A673 (cell line): ENCODE measurements around the gene UGT1A4. TPM values are rescaled to one million over a fixed set of nuclear protein-coding genes. Genes with fewer than 3 reads are reported as not detected.

ENCODE experiments used
- BruUV-seq: library from RNA; stranded (reverse); fragments of 400-500 nt; replicated peaks from 2 replicates; lab custom pipeline; 2021; lab: Mats Ljungman, UMichigan
- CTCF ChIA-PET: fragments of 300-600 bp; sonication (Branson Sonifier 250); formaldehyde crosslinking; loops from one replicate; lab custom pipeline; 2022; ENCODE audit warnings: antibody characterized with exemption; lab: Charles Lee
- POLR2A ChIA-PET: fragments of 300-600 bp; sonication (Branson Sonifier 250); formaldehyde crosslinking; loops from one replicate; lab custom pipeline; 2022; ENCODE audit warnings: antibody characterized with exemption; ENCODE audit not compliant: low non-redundant PET; lab: Charles Lee
- DNase-seq: peaks from one replicate; pipeline ENCODE4 v3.0.0-alpha.2; 2015; ENCODE audit warnings: low spot score
- H3K27ac ChIP-seq: fragments of 200-600 bp; sonication (generic); 2 replicates; pipeline ENCODE4 v1.5.1; 2016; ENCODE audit warnings: mixed run types, low read depth, mild to moderate bottlenecking, mixed read lengths, antibody characterized with exemption, low read length; ENCODE audit not compliant: poor library complexity, severe bottlenecking
- H3K27me3 ChIP-seq: fragments of 200-600 bp; sonication (generic); replicated peaks from 2 replicates; pipeline ENCODE4 v1.6.1; 2017; ENCODE audit warnings: mixed run types, low read depth, mild to moderate bottlenecking, mixed read lengths, antibody characterized with exemption, low read length; ENCODE audit not compliant: insufficient read depth, poor library complexity
- H3K36me3 ChIP-seq: fragments of 200-600 bp; sonication (generic); 2 replicates; pipeline ENCODE4 v1.6.1; 2016; ENCODE audit warnings: mixed run types, mild to moderate bottlenecking, mixed read lengths, antibody characterized with exemption, low read length; ENCODE audit not compliant: insufficient read depth, poor library complexity, severe bottlenecking
- H3K4me1 ChIP-seq: fragments of 200-600 bp; sonication (generic); 2 replicates; pipeline ENCODE4 v1.6.1; 2017; ENCODE audit warnings: mixed run types, mild to moderate bottlenecking, mixed read lengths, antibody characterized with exemption, low read length; ENCODE audit not compliant: insufficient read depth, poor library complexity, severe bottlenecking
- H3K4me3 ChIP-seq: fragments of 200-600 bp; sonication (generic); 2 replicates; pipeline ENCODE4 v1.5.1; 2016; ENCODE audit warnings: low read depth, mixed run types, mild to moderate bottlenecking, mixed read lengths, low read length; ENCODE audit not compliant: poor library complexity, severe bottlenecking
- H3K9me3 ChIP-seq: fragments of 200-600 bp; sonication (generic); 2 replicates; pipeline ENCODE4 v1.6.1; 2016; ENCODE audit warnings: mixed run types, low read depth, mild to moderate bottlenecking, mixed read lengths, antibody characterized with exemption, low read length; ENCODE audit not compliant: poor library complexity, severe bottlenecking
- CTCF ChIP-seq: fragments of 300-800, 200-600 bp; sonication (generic); conservative IDR thresholded peaks from 2 replicates; pipeline ENCODE4 v1.5.1; 2017; ENCODE audit warnings: low read depth, mild to moderate bottlenecking, antibody characterized with exemption, low read length, moderate library complexity, mixed read lengths
- EZH2 ChIP-seq: fragments of 200-600 bp; sonication (generic); IDR thresholded peaks from 2 replicates; pipeline ENCODE4 v1.6.1; 2017; ENCODE audit warnings: borderline replicate concordance, low read depth, mild to moderate bottlenecking, mixed read lengths, antibody characterized with exemption, low read length; ENCODE audit not compliant: poor library complexity, severe bottlenecking
- intact Hi-C: fragments of 100-400 bp; cut with micrococcal nuclease; formaldehyde crosslinking; loops from one replicate; pipeline ENCODE4 v1.10.0; 2022; ENCODE audit not compliant: unreplicated experiment
- total RNA-seq: library from RNA; stranded (reverse); gene quantifications from 2 replicates; pipeline ENCODE4 v1.2.3, GENCODE V29; 2021

The UGT1A4 gene
- total RNA-seq, 1 experiment from 2014 or later: 0.11 TPM

GRCh38 chr2:233810385-233810784 is 91.8 kb downstream of the UGT1A4 start:
- H3K36me3 ChIP-seq: no peaks in the 10 kb centered on the region
- no peaks in the 10 kb centered on the region for H3K9me3 ChIP-seq
- DNase-seq: no peak
- no peaks in the 10 kb centered on the region for H3K27me3 ChIP-seq
- no TSS peak for BruUV-seq
- H3K27ac ChIP-seq: no peak overlapping the region
- no peak for TF ChIP-seq EZH2
- TF ChIP-seq CTCF: no peak
- H3K4me1 ChIP-seq: no peaks in the 10 kb centered on the region
- ChIA-PET POLR2A (no interaction called here), CTCF (no interaction called here)
- H3K4me3 ChIP-seq: no peak overlapping the region
- intact Hi-C loops: no loop called here

- ChIA-PET POLR2A (no interaction called here), CTCF (no interaction called here)
- H3K9me3 ChIP-seq: no peaks in the 10 kb centered on the region
- H3K27me3 ChIP-seq: no peaks in the 10 kb centered on the region
- no peaks in the 10 kb centered on the region for H3K4me1 ChIP-seq
- TF ChIP-seq EZH2 (no peak), CTCF (no peak)
- no peak for DNase-seq
- H3K27ac ChIP-seq: no peak overlapping the region
- BruUV-seq: no TSS peak
- intact Hi-C loops: no loop called here
- no peak overlapping the region for H3K4me3 ChIP-seq
- no peaks in the 10 kb centered on the region for H3K36me3 ChIP-seq
Measured at GRCh38 chr2:233811087-233811486, 92.6 kb downstream of the UGT1A4 start.

- TF ChIP-seq EZH2 (no peak), CTCF (no peak)
- H3K9me3 ChIP-seq: no peaks in the 10 kb centered on the region
- H3K4me1 ChIP-seq: no peaks in the 10 kb centered on the region
- intact Hi-C loops: no loop called here
- H3K36me3 ChIP-seq: no peaks in the 10 kb centered on the region
- CTCF ChIA-PET: no interaction called here
- DNase-seq: no peak
- BruUV-seq: no TSS peak
- H3K27me3 ChIP-seq: no peaks in the 10 kb centered on the region
- H3K27ac ChIP-seq: no peak overlapping the region
- POLR2A ChIA-PET: no interaction called here
- no peak overlapping the region for H3K4me3 ChIP-seq
Measured at GRCh38 chr2:233811732-233812131, 93.2 kb downstream of the UGT1A4 start.
